Islet of Langerhans (tissue), 1 donor: Measurements from ENCODE around the gene NAA35.
A peak's percentile ranks its signal among the peaks of the same experiment; 100 is the strongest.
"Not testable (repeated sequence)": the region's sequence is repeated elsewhere in the genome, so short reads cannot be mapped to it uniquely, and the experiment has no call there.

Experiments used
- FAIRE-seq: peaks from one replicate; lab custom pipeline; 2011; peaks lifted over from hg19 to GRCh38; lab: Jason Lieb, UNC

Gene NAA35

GRCh38 chr9:85944672-85945071 lies 3.7 kb downstream of the NAA35 start:
- FAIRE-seq, result no peak

GRCh38 chr9:85949586-85950335 lies 8.8 kb downstream of the NAA35 start:
- FAIRE-seq, result no peak

- peak; percentile 9 for FAIRE-seq
These were observed 19.0 kb downstream of the NAA35 start for GRCh38 chr9:85959955-85960354.

GRCh38 chr9:85960688-85961093 lies 19.7 kb downstream of the NAA35 start:
- FAIRE-seq, result no peak

GRCh38 chr9:85964526-85964925 lies 23.6 kb downstream of the NAA35 start:
- no peak for FAIRE-seq

- FAIRE-seq, result no peak
These were observed 24.0 kb downstream of the NAA35 start for GRCh38 chr9:85964949-85965348.

GRCh38 chr9:85969727-85970126 lies 28.8 kb downstream of the NAA35 start:
- FAIRE-seq, result no peak

- FAIRE-seq, result no peak
These were observed 30.8 kb downstream of the NAA35 start for GRCh38 chr9:85971731-85972130.

- FAIRE-seq, result no peak
These were observed 32.3 kb downstream of the NAA35 start for GRCh38 chr9:85973238-85973637.

GRCh38 chr9:85974055-85974547 lies 33.2 kb downstream of the NAA35 start:
- FAIRE-seq, result not testable (repeated sequence)

- no peak for FAIRE-seq
These were observed 37.5 kb downstream of the NAA35 start for GRCh38 chr9:85978496-85978895.

GRCh38 chr9:85981369-85981768 lies 40.4 kb downstream of the NAA35 start:
- no peak for FAIRE-seq

GRCh38 chr9:85984457-85984856 lies 43.5 kb downstream of the NAA35 start:
- no peak for FAIRE-seq

- no peak for FAIRE-seq
These were observed 46.3 kb downstream of the NAA35 start for GRCh38 chr9:85987236-85987635.

- FAIRE-seq, result no peak
These were observed 53.2 kb downstream of the NAA35 start for GRCh38 chr9:85994191-85994590.

GRCh38 chr9:85995097-85995496 lies 54.2 kb downstream of the NAA35 start:
- FAIRE-seq, result no peak

GRCh38 chr9:85995599-85995998 lies 54.7 kb downstream of the NAA35 start:
- no peak for FAIRE-seq

GRCh38 chr9:86005253-86005775 lies 64.4 kb downstream of the NAA35 start:
- peak; percentile 64 for FAIRE-seq

- FAIRE-seq, result no peak
These were observed 68.2 kb downstream of the NAA35 start for GRCh38 chr9:86009133-86009532.

- no peak for FAIRE-seq
These were observed 79.8 kb downstream of the NAA35 start for GRCh38 chr9:86020731-86021130.

- peak; percentile 24 for FAIRE-seq
These were observed 80.2 kb downstream of the NAA35 start for GRCh38 chr9:86021166-86021565.

- no peak for FAIRE-seq
These were observed 81.8 kb downstream of the NAA35 start for GRCh38 chr9:86022687-86023266.

GRCh38 chr9:86027767-86028166 lies 86.8 kb downstream of the NAA35 start:
- FAIRE-seq, result no peak
